Smooth muscle cell (in vitro differentiated cells): ENCODE results near the gene MARCHF2. TPM values are rescaled to one million over a fixed set of nuclear protein-coding genes. Genes with fewer than 3 reads are reported as not detected.

Experiments
- DNase-seq: peaks from one replicate; lab custom pipeline; 2025; ENCODE audit not compliant: unreplicated experiment; lab: John Stamatoyannopoulos, UW
- H2AFZ ChIP-seq: fragments of 200-600 bp; sonication (generic); 2 replicates; pipeline ENCODE4 v1.6.0; 2016; ENCODE audit warnings: antibody characterized with exemption, low read depth, mild to moderate bottlenecking
- H3F3A ChIP-seq: fragments of 200-600 bp; sonication (generic); 2 replicates; pipeline ENCODE4 v1.6.0; 2017; ENCODE audit warnings: antibody characterized with exemption, low read depth
- H3K27ac ChIP-seq: fragments of 200-600 bp; sonication (generic); 2 replicates; pipeline ENCODE4 v1.5.1; 2016; ENCODE audit warnings: low read depth, mild to moderate bottlenecking
- H3K27me3 ChIP-seq: fragments of 200-600 bp; sonication (generic); 2 replicates; pipeline ENCODE4 v1.6.1; 2016; ENCODE audit warnings: low read depth, mild to moderate bottlenecking
- H3K36me3 ChIP-seq: fragments of 200-600 bp; sonication (generic); 2 replicates; pipeline ENCODE4 v1.5.1; 2016; ENCODE audit warnings: low read depth
- H3K4me1 ChIP-seq: fragments of 200-600 bp; sonication (generic); 2 replicates; pipeline ENCODE4 v1.5.1; 2016; ENCODE audit warnings: low read depth
- H3K4me2 ChIP-seq: fragments of 200-600 bp; sonication (generic); 2 replicates; pipeline ENCODE4 v1.6.0; 2016; ENCODE audit warnings: mild to moderate bottlenecking
- H3K4me3 ChIP-seq: fragments of 200-600 bp; sonication (generic); 2 replicates; pipeline ENCODE4 v1.5.1; 2016; ENCODE audit warnings: mild to moderate bottlenecking
- H3K79me2 ChIP-seq: fragments of 200-600 bp; sonication (generic); 2 replicates; pipeline ENCODE4 v1.6.0; 2016; ENCODE audit warnings: low read depth, mild to moderate bottlenecking
- H3K9ac ChIP-seq: fragments of 200-600 bp; sonication (generic); 2 replicates; pipeline ENCODE4 v1.6.0; 2016; ENCODE audit warnings: low read depth
- H3K9me3 ChIP-seq: fragments of 200-600 bp; sonication (generic); replicated peaks from 2 replicates; pipeline ENCODE4 v1.5.1; 2016; ENCODE audit warnings: low read depth
- H4K20me1 ChIP-seq: fragments of 200-600 bp; sonication (generic); 2 replicates; pipeline ENCODE4 v1.6.0; 2016; ENCODE audit warnings: low read depth
- WGBS: methylation state at CpG from one replicate; pipeline ENCODE4 v1.1.7; 2016; ENCODE audit warnings: low lambda C conversion rate; 5-methylcytosine and 5-hydroxymethylcytosine counted together
- polyA plus RNA-seq: library from polyadenylated mRNA; unstranded; fragments of >200 nt; fragmentation: Nextera tagmentation; extraction: Ambion mirVana; gene quantifications from 2 replicates; pipeline ENCODE4 v1.2.1, GENCODE V29; 2016
- total RNA-seq: library from RNA; depleted of rRNA; stranded (reverse); fragments of >200 nt; gene quantifications from 2 replicates; pipeline ENCODE4 v1.2.3, GENCODE V29; 2014
- TF ChIP-seq, protein P1 (sequence below): fragments of 200-600 bp; sonication (generic); IDR thresholded peaks from 2 replicates; pipeline ENCODE4 v1.5.1; 2017; ENCODE audit warnings: borderline replicate concordance, mild to moderate bottlenecking, antibody characterized with exemption; ENCODE audit not compliant: insufficient read depth, poor library complexity, severe bottlenecking

MARCHF2 gene
- total and polyA plus RNA-seq, 2 experiments from 2014 or later, result 22.2 to 24.4 TPM

DNA sequence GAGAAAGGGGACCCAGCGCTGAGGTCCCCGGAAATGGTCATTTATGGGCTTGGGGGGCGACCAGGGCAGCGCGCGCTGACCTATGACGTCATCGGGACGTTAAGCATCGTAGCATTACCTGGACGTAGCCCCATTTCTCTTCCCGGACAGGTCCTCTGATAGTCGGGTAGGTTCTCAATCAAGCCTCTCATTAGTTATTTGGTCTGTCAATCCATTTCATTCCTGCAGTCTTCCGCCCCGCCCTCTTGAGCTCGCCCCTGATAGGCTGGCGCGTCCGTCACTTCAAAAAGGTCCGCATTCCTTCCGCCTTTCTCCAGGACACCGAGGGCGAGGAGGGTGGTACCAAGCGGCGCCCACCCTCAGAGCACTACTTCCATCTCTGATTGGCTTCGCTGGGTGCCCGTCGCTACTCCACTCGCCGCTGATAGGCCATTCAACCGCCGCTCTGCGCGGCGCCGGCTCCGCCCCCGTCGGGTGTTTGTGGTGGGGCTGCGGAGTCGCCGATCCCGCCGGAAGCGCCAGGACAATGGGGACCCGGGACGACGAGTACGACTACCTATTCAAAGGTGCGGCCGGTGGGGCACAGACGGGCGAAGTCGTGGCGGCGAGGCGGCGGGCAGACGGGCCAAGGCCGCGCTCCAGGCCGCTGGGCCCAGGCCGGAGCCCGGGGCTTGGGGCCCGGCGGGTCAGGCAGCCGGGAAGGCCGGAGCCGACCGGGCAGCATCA is 23.1 kb upstream of the MARCHF2 start, which contains the start of gene RAB11B:
Gene RAB11B (plus strand): TSS at position 470 of the 726 bp plus-strand sequence. CDS start 57 bp downstream, at position 527.
- H3K9me3 ChIP-seq, result no peaks in the 10 kb centered on the region
- no peaks in the 10 kb centered on the region for H3K27me3 ChIP-seq
- H3K4me1 ChIP-seq, result peaks cover 4% of the 10 kb centered on the region
- TF ChIP-seq, protein P1, sequence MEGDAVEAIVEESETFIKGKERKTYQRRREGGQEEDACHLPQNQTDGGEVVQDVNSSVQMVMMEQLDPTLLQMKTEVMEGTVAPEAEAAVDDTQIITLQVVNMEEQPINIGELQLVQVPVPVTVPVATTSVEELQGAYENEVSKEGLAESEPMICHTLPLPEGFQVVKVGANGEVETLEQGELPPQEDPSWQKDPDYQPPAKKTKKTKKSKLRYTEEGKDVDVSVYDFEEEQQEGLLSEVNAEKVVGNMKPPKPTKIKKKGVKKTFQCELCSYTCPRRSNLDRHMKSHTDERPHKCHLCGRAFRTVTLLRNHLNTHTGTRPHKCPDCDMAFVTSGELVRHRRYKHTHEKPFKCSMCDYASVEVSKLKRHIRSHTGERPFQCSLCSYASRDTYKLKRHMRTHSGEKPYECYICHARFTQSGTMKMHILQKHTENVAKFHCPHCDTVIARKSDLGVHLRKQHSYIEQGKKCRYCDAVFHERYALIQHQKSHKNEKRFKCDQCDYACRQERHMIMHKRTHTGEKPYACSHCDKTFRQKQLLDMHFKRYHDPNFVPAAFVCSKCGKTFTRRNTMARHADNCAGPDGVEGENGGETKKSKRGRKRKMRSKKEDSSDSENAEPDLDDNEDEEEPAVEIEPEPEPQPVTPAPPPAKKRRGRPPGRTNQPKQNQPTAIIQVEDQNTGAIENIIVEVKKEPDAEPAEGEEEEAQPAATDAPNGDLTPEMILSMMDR, result no peak
- peaks cover 43% of the 10 kb centered on the region for H4K20me1 ChIP-seq
- no peaks in the 10 kb centered on the region for H3K36me3 ChIP-seq
- peak; percentile 88 for DNase-seq
- no peaks in the 10 kb centered on the region for H3F3A ChIP-seq
- under 1% methylated on average over 58 of the region's 70 CpGs for WGBS
- peak within 1 kb of the TSS; percentile 100 for H3K27ac ChIP-seq
- peak within 1 kb of the TSS; percentile 99 for H3K4me3 ChIP-seq
- peak within 1 kb of the TSS; percentile 93 for H3K4me2 ChIP-seq
- peak within 1 kb of the TSS; percentile 47 for H2AFZ ChIP-seq
- peaks cover 42% of the 10 kb centered on the region for H3K79me2 ChIP-seq
- H3K9ac ChIP-seq, result peak within 1 kb of the TSS; percentile 100

DNA sequence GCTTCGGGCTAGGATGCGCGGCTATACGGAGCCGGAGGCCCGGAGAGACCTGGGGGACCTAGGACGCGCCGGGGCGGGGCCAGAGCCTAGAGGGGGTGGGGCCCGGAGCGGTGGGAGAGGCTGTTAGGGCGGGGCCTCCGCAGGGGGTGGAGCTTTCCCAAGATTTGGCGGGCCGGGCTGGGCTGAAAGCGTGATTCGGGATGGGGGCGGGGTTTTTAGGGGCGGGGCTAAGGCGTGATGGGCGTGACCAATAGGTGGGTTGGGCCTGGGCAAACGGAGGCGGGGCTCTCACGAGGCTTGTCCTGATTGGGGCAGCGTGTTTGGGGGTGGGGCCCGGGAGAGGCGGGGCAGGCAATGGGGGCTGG is 22.5 kb upstream of the MARCHF2 start:
- H3K4me1 ChIP-seq, result peaks cover 4% of the 10 kb centered on the region
- no peaks in the 10 kb centered on the region for H3K27me3 ChIP-seq
- H3K4me3 ChIP-seq, result peak overlapping the region; percentile 99
- H3F3A ChIP-seq, result no peaks in the 10 kb centered on the region
- H3K79me2 ChIP-seq, result peaks cover 47% of the 10 kb centered on the region
- WGBS, result 0% methylated on average over 6 of the region's 28 CpGs
- TF ChIP-seq, protein P1, result no peak
- no peaks in the 10 kb centered on the region for H3K36me3 ChIP-seq
- H2AFZ ChIP-seq, result no peak overlapping the region
- H3K9ac ChIP-seq, result peak overlapping the region; percentile 100
- H4K20me1 ChIP-seq, result peaks cover 49% of the 10 kb centered on the region
- peak overlapping the region; percentile 100 for H3K27ac ChIP-seq
- DNase-seq, result peak; percentile 95
- peak overlapping the region; percentile 93 for H3K4me2 ChIP-seq
- H3K9me3 ChIP-seq, result no peaks in the 10 kb centered on the region

DNA sequence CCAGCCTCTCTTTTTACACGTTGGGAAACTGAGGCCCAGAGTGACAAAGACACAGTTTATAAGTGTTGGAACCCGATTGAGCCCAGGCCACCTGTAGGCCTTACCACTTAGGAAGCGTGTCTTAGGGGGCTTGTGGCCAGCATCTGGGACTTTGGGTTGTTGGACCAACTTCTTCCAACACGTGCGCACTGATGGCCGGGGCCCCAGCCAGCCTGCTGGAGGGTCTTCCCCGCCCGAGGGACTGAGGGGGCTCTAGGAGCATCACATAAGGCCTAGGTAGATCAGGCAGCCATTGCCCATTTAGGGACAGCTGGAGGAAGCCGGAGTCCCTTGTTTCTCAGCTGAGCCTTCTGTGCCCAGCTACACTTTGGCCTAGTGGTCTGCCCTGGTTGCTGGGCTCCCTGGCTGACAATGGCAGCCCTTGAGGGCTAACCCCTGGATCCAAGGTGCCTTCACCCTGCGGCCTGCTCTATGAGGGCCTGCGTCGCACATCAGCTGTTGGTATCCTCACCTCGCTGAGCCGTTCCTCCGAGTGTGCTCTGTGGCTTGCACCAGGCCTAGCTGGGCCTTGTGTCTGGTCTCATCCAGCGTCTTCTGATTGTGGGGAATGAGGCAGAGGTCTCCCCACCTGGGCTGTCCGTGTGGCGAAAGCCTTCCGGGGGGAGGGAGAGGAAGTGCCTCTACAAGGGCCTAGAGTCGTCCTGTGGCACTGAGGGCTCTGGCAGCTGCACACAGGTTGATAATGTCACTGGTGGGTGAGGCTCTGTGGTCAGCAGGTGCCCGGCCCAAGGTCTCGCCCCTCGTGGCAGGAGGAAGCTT is 21.7 kb upstream of the MARCHF2 start:
- H3K9me3 ChIP-seq, result no peaks in the 10 kb centered on the region
- H3K27me3 ChIP-seq, result no peaks in the 10 kb centered on the region
- peaks cover 55% of the 10 kb centered on the region for H3K79me2 ChIP-seq
- no peak overlapping the region for H3K27ac ChIP-seq
- H3K4me2 ChIP-seq, result peak overlapping the region; percentile 83
- WGBS, result 89% methylated on average over 23 of the region's 23 CpGs
- H3K9ac ChIP-seq, result no peak overlapping the region
- H3K4me1 ChIP-seq, result peaks cover 4% of the 10 kb centered on the region
- H2AFZ ChIP-seq, result no peak overlapping the region
- DNase-seq, result no peak
- H3K36me3 ChIP-seq, result no peaks in the 10 kb centered on the region
- H4K20me1 ChIP-seq, result peaks cover 57% of the 10 kb centered on the region
- TF ChIP-seq, protein P1, result no peak
- H3F3A ChIP-seq, result no peaks in the 10 kb centered on the region
- peak overlapping the region; percentile 99 for H3K4me3 ChIP-seq
